ENCODE data around the gene LANCL3.
A peak's percentile ranks its signal among the peaks of the same experiment; 100 is the strongest.

The LANCL3 gene

DNA sequence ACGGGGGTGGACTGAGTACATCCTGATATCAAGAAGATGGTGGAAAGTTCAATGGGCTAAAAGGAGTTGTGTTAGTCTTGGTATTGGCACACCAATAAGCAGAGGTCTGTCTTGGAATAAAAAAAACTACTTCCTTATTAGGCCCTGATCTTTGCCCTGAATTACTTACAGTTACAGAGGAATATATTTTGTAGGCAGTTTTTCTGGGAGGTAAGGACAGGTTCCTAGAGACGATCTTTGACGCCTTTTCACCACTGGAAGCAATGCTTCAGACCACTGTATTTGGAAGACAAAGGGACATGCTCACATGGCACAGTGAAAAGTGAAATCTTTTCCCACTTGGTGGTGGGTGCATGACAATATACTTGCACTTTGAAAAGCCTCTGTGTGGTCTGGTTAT is 113.5 kb downstream of the LANCL3 start:
- DNase-seq, result no peak

DNA sequence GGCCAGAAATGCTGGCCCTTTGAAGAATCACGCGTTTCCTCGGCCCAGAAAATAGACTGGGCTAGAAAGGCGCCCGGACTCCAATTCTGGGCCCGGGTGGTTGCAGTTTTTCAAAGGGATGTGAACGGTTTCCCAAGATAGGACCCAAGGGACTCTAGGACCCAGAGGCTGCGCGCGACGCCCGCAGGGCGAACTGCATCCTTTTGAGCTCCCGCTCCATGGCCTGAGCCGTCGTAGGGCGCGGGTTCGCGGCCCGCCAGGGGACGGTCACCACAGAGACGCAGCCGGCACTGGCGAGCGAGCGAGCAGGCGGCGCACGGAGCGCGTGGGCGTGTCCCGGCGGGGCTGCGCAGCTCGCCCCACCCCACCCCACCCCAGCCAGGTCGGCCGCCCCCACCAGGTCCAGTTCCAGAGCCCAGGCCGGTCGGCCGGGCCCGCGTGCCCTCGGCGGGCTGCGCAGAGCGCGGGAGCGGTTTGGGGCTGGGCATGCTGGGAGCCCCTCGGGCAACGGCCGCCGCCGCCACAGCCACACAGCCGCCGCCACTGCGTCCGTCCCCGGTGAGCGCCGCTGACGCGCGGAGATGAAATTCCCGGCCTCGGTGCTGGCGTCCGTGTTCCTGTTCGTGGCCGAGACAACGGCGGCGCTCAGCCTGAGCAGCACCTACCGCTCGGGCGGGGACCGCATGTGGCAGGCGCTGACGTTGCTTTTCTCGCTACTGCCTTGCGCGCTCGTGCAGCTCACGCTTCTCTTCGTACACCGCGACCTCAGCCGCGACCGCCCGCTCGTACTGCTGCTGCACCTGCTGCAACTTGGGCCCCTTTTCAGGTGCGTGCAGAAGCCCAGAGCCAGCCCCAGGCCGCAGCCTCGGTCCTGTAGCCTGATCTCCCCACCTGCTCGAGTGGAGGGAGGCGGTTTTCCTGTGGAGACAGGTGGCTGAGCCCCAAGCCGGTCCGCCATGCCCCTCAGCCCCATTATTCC is 114.2 kb downstream of the LANCL3 start, which contains the start of gene XK:
XK (plus strand) TSS at position 411 of the 979 bp plus-strand sequence; CDS start at position 582, 171 bp downstream.
- peak; percentile 32 for DNase-seq

DNA sequence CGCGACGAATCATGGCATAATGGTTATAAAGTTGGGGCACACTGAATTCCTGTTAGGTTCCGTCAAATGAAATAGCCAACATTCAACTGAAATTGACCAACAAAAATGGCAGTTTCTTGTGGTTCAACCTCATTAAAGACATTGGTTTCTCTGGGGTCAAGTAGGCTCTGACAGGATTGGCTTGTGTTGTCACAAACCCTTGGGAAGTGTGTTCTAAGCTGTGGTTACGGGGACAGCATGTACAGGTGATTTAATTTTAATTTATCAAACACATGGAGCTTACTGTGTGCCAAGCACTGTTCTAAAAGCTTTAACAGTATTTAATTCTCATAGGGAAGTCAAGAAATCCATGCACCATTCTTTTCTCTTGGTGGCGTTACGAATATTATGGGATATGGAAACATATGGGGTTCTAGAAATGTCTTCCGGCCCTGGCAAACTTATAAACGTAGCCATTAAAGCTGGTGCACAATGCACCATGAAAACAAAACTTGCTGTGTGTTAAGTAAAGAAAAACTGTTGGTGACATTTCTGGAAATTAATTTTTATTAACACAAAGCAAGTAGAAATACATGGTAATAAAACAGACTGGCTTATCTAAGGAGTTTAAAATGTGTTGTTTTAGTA is 115.0 kb downstream of the LANCL3 start:
- no peak for DNase-seq

DNA sequence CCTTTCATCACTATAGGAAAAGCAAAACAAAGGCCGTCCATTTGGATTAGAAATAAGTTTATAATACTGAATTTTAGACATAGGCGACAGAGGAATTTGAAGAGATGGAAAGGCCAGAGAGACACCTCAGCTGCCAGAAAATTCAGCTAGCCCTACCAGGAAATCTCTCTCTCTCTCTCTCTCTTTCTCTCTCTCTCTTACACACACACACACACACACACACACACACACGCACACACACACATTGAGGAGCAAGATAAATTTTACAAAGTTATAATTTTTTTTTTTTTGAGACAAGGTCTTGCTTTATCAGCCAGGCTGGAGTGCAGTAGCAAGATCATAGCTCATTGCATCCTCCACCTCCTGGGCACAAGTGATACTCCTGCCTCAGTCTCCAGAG is 115.5 kb downstream of the LANCL3 start:
- no peak for DNase-seq

DNA sequence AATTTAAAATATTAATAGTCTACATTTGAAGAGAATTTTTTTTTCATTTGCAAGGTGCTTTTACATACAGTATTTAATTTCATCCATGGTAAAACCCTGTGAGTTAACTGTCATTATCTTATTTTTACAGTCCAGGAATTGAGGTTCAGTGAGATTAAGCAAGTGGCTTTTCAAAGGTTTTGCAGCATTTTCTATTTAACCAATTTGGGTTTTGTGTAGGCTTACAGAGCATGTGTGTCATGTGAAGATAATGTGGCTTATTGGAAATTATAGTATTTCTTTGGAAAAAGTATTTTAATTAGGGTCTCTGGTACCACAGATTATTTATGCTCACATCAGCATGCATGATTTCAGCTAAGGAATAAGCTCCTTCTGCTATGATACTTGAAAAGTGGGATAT is 118.7 kb downstream of the LANCL3 start:
- no peak for DNase-seq

DNA sequence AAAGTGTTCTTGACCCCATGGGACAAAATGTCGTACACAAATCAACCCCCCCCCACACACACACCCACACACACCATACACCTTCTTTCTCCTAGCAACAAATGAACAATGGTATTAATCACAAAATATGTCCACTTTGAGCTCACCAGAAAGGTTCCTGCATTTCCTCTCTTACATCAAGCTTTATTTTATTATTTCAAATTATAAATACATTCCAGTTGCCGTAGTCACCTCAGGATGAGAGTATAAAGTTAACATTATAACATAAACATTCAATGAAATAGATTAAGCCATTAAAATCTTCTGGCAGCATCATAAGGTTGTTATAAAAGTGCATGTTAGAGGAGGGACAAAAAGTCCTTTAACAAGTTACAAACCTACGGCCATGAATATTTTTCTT is 121.5 kb downstream of the LANCL3 start:
- no peak for DNase-seq

DNA sequence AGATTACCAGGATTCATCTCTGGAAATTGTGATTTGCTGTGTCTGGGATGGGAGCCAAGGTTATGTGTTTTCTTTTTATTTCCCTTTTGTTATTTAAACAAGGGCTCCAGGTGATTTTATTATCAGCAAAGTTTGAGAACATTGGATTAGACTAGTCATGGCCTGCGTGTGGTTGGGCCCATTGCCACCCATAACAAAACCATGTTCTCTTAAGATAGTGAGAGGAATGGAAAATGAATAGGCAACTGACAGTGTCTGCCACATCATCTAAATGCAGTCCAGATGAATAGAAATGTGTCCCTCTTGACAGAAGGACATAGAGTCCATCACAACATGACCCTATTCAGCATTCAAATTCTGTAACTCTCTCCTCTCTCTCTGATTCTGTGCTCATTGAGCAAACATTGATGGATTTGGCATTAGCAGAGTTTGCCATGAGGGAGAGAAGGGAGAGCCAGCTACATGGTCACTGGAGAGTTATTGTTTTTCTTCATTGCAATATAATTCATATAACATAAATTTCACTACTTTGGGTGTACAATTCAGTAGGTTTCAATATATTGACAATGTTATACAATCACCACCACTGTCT is 125.8 kb downstream of the LANCL3 start:
- DNase-seq, result no peak

DNA sequence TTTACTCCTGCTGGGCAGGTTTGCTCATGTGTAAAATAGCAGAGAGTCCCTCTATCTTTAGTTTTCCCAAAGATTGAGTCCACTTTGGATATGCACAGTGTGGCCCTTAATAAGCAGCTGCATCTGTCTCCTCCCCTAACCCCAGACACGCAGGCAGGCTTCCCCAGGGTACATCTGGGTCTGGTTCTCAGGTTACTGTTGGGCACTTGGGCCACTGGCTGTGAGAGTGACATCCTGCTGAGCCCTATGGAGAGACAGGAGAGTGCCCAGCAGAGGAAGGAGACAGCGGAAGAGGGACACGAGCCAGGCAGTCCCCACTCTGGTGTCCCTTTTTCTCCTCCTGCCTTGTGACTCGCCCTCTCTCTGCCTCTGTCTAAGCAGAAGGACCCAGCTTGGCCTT is 130.1 kb downstream of the LANCL3 start:
- DNase-seq, result no peak

DNA sequence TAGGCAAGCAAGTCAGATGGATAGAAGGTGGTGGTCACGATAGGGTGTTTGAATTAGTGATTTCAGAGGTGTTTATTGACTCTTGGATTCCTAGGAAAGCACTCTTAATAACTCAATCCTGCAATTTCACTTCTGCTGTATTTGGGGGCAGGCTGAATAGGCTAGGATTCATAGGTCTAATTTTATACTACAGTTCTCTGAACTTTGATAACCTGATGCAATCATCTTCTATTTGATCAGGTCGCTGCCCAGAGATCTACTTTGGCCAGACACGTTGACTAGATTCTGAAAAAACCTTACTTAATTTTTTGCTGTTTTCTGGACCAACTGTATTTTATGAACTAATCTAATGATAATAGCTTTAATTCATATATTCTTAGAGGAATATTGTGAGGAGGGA is 140.5 kb downstream of the LANCL3 start:
- DNase-seq, result no peak

DNA sequence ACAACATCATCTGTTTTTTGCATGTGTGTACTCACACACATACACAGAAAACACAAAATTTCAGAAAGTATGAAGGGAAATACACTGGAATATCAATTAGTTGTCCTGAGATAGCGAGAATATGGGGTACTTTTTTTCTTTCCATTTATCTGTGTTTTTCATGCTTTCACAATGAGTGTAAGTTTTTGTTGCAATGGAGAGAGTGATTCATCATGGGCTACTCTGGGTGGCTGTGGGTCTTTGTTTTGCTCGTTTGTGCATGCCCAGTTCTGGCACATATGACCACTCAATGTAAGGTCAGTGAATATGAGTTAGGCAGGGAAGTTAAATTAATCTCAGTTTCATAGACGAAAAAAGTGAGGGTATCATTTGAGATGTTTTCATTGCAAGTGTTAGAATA is 141.0 kb downstream of the LANCL3 start:
- no peak for DNase-seq

DNA sequence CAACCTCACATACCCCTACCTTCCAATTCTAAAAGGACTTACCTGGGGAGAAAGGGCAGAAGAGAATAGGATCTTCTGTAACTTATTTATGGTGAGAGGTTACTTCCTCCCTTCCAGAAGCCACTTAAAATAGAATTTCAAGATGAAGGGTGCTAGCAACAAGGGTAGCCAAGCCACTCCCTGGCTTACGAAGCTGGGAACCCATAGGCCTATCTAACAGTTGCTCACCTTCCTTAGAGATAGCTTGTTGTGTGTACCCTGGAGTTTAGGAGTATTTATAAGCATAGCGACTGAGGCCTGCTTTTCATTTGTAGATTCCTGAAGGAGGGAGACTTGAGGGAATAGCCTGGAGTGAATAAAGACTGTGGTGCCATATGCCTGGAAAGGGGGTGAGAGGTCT is 143.0 kb downstream of the LANCL3 start:
- no peak for DNase-seq

DNA sequence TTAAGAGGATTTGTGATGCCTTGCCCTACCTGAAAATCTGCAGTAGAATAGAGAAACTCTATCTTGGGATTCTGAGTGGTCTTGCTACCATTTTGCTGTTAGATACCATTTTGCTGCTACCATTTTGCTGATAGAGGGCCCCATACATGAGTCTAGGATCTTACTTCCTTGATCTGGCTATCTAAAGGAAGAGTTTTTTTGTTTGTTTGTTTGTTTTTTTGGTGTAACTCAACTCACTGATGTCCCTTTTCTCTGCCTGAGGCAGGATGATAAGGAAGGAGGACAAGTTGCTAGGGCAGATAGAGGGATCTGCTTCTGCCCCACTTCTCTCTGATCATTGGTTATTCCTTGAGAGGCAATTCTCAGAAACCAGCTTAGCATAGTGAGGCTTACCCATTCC is 145.1 kb downstream of the LANCL3 start:
- no peak for DNase-seq

DNA sequence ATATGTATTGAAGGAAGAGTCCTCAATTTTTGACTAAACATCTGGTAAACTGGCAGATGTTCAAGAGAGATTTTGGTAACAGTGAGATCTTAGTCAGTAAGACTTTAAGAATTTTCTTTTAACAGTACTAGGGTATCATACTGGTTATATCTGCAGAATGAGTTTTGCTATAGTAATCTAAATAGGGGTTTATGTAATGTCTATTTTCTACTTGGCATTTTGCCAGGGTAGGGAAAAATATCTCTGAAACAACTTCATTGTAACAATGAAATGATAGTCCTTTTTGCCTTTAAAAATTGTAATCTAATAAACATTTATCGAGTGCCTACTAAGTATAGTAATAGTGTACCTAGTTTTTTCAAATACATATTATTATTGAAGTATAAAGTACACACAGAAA is 146.2 kb downstream of the LANCL3 start:
- DNase-seq, result no peak

DNA sequence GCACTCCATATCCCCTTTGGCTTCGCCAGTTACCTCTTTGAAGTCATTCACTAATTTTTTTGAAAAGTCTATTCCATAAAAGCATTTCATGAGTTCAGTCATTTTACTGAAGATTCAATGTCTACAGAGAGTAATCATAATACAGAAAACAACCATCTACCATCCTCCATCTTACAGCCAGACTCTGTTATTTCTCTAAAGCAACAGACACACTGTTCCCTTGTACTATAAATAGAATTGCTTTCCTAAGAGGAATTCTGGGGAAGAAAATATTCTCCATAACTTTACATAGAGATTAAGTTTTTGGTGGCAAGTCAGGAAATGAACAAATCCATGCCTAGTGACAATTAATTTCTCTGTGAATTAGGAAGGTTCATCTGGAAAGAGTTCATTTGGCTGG is 151.1 kb downstream of the LANCL3 start:
- no peak for DNase-seq

DNA sequence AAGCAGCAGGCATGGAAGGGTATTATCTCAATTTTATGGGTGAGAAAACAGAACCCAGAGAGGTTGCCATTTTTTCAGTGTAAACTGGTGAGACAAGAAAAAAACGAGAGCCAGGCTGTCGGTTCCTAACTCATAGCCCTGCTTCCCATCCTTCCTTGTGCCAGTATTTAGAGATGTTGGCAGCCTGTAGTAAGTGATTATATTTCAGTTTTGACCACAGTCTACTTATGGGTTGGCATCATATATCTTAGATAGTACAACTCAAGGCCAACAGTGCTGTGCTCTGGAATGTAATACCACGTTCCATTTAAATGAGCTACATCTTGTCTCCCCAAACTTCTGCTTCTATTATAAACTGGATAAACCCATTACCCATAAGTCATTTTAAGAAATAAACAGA is 154.9 kb downstream of the LANCL3 start:
- no peak for DNase-seq

Measured in activated CD4-positive, CD25-positive, alpha-beta regulatory T cell treated with anti-CD3 and anti-CD28 coated beads, Interleukin-2, amount 50 U/mL, for 72 hours (primary cell).